ENCODE measurements around the gene PPP2R5A. TPM values are rescaled to one million over a fixed set of nuclear protein-coding genes. Genes with fewer than 3 reads are reported as not detected.

The PPP2R5A gene
- total and polyA plus RNA-seq, 2 of the 13 experiments (the other 11 are each of a cell fraction or from before 2014, with no cell fraction given): 22.0 to 31.4 TPM

DNA sequence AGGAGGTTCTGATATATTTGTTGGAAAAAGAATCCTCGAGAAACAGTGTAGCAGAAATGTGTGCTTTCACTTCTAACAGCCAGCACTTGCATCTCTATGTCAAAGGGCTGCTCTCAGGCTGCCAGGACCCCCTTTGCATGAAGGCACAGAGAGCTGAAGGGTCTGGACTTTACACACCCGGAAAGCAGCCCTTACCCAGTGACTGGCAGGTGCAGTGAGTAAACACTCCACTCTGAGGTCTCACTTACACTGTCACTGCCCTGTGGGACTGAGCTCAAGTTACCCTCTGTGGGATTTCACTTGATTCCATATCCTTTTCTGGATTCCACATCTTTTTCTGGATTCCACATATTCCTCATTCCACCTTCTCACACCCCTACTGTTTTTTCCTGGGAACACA lies 40.8 kb upstream of the PPP2R5A start (continued):
- TF ChIP-seq HMG20A (CRISPR knock-in tag; IDR thresholded peaks at IDR 0.05; ENCODE audit: borderline replicate concordance): peak; percentile 54; the same call in 1 of the 2 replicates
- no peak for TF ChIP-seq ATRX (CRISPR knock-in tag; IDR thresholded peaks at IDR 0.05; ENCODE audit: borderline replicate concordance)
- no peak for TF ChIP-seq XBP1 (CRISPR knock-in tag; IDR thresholded peaks at IDR 0.05)
- TF ChIP-seq, protein P1, sequence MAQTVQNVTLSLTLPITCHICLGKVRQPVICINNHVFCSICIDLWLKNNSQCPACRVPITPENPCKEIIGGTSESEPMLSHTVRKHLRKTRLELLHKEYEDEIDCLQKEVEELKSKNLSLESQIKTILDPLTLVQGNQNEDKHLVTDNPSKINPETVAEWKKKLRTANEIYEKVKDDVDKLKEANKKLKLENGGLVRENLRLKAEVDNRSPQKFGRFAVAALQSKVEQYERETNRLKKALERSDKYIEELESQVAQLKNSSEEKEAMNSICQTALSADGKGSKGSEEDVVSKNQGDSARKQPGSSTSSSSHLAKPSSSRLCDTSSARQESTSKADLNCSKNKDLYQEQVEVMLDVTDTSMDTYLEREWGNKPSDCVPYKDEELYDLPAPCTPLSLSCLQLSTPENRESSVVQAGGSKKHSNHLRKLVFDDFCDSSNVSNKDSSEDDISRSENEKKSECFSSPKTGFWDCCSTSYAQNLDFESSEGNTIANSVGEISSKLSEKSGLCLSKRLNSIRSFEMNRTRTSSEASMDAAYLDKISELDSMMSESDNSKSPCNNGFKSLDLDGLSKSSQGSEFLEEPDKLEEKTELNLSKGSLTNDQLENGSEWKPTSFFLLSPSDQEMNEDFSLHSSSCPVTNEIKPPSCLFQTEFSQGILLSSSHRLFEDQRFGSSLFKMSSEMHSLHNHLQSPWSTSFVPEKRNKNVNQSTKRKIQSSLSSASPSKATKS (CRISPR knock-in tag; IDR thresholded peaks at IDR 0.05): no peak
- TF ChIP-seq, protein P2, sequence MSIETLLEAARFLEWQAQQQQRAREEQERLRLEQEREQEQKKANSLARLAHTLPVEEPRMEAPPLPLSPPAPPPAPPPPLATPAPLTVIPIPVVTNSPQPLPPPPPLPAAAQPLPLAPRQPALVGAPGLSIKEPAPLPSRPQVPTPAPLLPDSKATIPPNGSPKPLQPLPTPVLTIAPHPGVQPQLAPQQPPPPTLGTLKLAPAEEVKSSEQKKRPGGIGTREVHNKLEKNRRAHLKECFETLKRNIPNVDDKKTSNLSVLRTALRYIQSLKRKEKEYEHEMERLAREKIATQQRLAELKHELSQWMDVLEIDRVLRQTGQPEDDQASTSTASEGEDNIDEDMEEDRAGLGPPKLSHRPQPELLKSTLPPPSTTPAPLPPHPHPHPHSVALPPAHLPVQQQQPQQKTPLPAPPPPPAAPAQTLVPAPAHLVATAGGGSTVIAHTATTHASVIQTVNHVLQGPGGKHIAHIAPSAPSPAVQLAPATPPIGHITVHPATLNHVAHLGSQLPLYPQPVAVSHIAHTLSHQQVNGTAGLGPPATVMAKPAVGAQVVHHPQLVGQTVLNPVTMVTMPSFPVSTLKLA (IDR thresholded peaks at IDR 0.05): no peak
- no peak for TF ChIP-seq ZNF264 (CRISPR knock-in tag; IDR thresholded peaks at IDR 0.05)
- TF ChIP-seq ZFP82 (CRISPR knock-in tag; IDR thresholded peaks at IDR 0.05; ENCODE audit: borderline replicate concordance): no peak
- TF ChIP-seq HDAC2 (CRISPR knock-in tag; IDR thresholded peaks at IDR 0.05): peak; percentile 71; the same call in 1 of the 2 replicates
- 0 out of 2 replicates have a peak, but pooled peaks have one; percentile 19 for TF ChIP-seq CEBPG (CRISPR knock-in tag; IDR thresholded peaks at IDR 0.05)
- 0 out of 2 replicates have a peak, but pooled peaks have one; percentile 16 for TF ChIP-seq ZNF644 (CRISPR knock-in tag; IDR thresholded peaks at IDR 0.05; ENCODE audit: low read depth)
- TF ChIP-seq SALL1 (CRISPR knock-in tag; IDR thresholded peaks at IDR 0.05): peak; percentile 82
- TF ChIP-seq, protein P3, sequence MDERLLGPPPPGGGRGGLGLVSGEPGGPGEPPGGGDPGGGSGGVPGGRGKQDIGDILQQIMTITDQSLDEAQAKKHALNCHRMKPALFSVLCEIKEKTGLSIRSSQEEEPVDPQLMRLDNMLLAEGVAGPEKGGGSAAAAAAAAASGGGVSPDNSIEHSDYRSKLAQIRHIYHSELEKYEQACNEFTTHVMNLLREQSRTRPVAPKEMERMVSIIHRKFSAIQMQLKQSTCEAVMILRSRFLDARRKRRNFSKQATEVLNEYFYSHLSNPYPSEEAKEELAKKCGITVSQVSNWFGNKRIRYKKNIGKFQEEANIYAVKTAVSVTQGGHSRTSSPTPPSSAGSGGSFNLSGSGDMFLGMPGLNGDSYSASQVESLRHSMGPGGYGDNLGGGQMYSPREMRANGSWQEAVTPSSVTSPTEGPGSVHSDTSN (CRISPR knock-in tag; IDR thresholded peaks at IDR 0.05): peak; percentile 73
- no peak for TF ChIP-seq ATF1 (CRISPR knock-in tag; IDR thresholded peaks at IDR 0.05)
- TF ChIP-seq, protein P4, sequence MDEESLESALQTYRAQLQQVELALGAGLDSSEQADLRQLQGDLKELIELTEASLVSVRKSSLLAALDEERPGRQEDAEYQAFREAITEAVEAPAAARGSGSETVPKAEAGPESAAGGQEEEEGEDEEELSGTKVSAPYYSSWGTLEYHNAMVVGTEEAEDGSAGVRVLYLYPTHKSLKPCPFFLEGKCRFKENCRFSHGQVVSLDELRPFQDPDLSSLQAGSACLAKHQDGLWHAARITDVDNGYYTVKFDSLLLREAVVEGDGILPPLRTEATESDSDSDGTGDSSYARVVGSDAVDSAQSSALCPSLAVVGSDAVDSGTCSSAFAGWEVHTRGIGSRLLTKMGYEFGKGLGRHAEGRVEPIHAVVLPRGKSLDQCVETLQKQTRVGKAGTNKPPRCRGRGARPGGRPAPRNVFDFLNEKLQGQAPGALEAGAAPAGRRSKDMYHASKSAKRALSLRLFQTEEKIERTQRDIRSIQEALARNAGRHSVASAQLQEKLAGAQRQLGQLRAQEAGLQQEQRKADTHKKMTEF (CRISPR knock-in tag; IDR thresholded peaks at IDR 0.05): peak; percentile 49; the same call in 1 of the 2 replicates
- TF ChIP-seq, protein P5, sequence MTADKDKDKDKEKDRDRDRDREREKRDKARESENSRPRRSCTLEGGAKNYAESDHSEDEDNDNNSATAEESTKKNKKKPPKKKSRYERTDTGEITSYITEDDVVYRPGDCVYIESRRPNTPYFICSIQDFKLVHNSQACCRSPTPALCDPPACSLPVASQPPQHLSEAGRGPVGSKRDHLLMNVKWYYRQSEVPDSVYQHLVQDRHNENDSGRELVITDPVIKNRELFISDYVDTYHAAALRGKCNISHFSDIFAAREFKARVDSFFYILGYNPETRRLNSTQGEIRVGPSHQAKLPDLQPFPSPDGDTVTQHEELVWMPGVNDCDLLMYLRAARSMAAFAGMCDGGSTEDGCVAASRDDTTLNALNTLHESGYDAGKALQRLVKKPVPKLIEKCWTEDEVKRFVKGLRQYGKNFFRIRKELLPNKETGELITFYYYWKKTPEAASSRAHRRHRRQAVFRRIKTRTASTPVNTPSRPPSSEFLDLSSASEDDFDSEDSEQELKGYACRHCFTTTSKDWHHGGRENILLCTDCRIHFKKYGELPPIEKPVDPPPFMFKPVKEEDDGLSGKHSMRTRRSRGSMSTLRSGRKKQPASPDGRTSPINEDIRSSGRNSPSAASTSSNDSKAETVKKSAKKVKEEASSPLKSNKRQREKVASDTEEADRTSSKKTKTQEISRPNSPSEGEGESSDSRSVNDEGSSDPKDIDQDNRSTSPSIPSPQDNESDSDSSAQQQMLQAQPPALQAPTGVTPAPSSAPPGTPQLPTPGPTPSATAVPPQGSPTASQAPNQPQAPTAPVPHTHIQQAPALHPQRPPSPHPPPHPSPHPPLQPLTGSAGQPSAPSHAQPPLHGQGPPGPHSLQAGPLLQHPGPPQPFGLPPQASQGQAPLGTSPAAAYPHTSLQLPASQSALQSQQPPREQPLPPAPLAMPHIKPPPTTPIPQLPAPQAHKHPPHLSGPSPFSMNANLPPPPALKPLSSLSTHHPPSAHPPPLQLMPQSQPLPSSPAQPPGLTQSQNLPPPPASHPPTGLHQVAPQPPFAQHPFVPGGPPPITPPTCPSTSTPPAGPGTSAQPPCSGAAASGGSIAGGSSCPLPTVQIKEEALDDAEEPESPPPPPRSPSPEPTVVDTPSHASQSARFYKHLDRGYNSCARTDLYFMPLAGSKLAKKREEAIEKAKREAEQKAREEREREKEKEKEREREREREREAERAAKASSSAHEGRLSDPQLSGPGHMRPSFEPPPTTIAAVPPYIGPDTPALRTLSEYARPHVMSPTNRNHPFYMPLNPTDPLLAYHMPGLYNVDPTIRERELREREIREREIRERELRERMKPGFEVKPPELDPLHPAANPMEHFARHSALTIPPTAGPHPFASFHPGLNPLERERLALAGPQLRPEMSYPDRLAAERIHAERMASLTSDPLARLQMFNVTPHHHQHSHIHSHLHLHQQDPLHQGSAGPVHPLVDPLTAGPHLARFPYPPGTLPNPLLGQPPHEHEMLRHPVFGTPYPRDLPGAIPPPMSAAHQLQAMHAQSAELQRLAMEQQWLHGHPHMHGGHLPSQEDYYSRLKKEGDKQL (CRISPR knock-in tag; IDR thresholded peaks at IDR 0.05; ENCODE audit: low read depth): 0 out of 2 replicates have a peak, but pooled peaks have one; percentile 16
- peak; percentile 62; the same call in 1 of the 2 replicates for TF ChIP-seq PHF21A (CRISPR knock-in tag; IDR thresholded peaks at IDR 0.05)
- peak; percentile 88; the same call in 1 of the 2 replicates for TF ChIP-seq ZBTB7B (CRISPR knock-in tag; IDR thresholded peaks at IDR 0.05)
- no peak for TF ChIP-seq ZNF629 (CRISPR knock-in tag; conservative IDR thresholded peaks at IDR 0.05)
- no peak for TF ChIP-seq ZNF75D (CRISPR knock-in tag; IDR thresholded peaks at IDR 0.05; ENCODE audit: borderline replicate concordance)
- TF ChIP-seq ZNF577 (CRISPR knock-in tag; IDR thresholded peaks at IDR 0.05; ENCODE audit: borderline replicate concordance, low read depth): no peak

All from HepG2 (cell line).